ENCODE results near the gene DUSP9.

DUSP9 gene

DNA sequence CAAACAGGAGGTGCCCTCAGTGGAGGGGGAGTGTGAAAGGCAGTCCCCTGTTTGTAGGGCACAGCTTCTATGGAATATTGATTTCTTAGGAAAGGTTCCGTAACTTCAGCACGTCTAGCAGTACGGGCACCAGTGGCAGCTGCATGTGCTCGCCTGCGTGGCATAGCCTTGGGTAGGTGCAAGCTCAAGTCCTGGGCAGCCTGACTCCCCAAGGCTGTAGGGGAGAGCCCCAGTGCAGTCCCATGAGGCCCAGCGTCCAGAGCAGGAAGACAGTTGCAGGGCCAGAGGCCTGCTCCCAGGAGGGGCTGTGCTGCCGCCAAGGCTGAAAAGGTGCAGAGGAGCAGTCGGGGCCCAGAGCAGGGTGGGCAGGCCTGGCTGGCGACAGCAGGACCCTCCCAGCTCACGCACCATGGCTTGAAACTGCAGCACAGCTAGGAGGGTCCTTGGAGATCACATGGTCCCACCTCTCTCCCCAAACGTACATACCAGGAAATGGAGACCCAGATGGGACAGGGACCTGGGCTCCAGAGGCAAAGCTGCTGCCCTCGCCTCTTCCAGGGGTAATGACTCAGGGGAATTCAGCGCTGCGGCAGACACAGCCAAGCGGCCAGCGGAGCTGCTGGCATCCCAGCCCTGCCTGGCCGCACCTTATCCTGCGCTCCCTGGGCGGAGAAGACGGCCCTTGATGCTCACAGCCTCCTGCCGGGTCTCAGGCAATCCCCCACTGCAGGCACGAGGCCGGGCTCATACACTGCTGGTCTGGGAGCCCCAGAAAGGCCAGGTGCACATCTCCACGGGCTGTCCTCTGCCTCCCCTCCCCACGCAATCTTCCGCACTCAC lies 6.0 kb upstream of the DUSP9 start:
- Histone ChIP-seq H3K27me3 (ENCODE audit: control insufficient read depth, low read length) (peaks cover 21% of the 10 kb centered on the region), H3K4me1 (ENCODE audit: control insufficient read depth, low read length) (0 out of 2 replicates have a peak, but pooled peaks cover 2% of the 10 kb centered on the region), H3K9me3 (ENCODE audit: control insufficient read depth, insufficient read depth, low read length) (no peaks in the 10 kb centered on the region)

DNA sequence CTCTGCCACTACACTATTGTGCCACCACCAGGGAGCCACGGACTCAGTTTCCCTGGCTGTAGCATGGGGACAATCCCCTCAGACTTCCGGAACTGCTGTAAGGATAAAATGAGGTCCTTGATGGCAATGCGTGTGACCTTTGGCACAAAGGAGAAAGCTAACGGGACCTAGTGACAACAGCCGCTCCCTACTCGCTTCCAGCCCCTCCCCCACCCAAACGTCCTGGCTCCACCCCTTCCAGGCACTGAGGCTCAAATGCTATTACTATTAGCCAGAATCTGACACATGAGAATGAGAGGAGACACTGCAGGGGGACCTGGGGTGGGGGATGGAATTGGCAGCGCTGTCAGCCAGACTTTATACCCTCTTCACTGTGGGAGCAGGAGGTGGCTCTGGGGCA lies 5.4 kb upstream of the DUSP9 start:
- Histone ChIP-seq H3K79me2 (ENCODE audit: control insufficient read depth, low read length) (no peaks in the 10 kb centered on the region), H4K20me1 (ENCODE audit: control insufficient read depth, insufficient read depth, low read depth, low read length) (no peaks in the 10 kb centered on the region), H3K4me1 (ENCODE audit: control insufficient read depth, low read length) (0 out of 2 replicates have a peak, but pooled peaks cover 2% of the 10 kb centered on the region), H3K9me2 (replicated peaks; ENCODE audit: control insufficient read depth, low read length) (no peaks in the 10 kb centered on the region), H3K27ac (ENCODE audit: low read depth, low read length) (no peak overlapping the region), H3K4me3 (ENCODE audit: low read length) (no peak overlapping the region), H3K36me3 (ENCODE audit: control insufficient read depth, low read length) (no peaks in the 10 kb centered on the region), H3F3A (ENCODE audit: control insufficient read depth, insufficient read depth) (no peaks in the 10 kb centered on the region), H3K27me3 (ENCODE audit: control insufficient read depth, low read length) (peaks cover 27% of the 10 kb centered on the region), H3K4me2 (ENCODE audit: low read length) (no peak overlapping the region; the same call in 1 of the 2 replicates), H3K9me3 (ENCODE audit: control insufficient read depth, insufficient read depth, low read length) (no peaks in the 10 kb centered on the region)
- TF ChIP-seq EZH2phosphoT487 (IDR thresholded peaks at IDR 0.05; ENCODE audit: borderline replicate concordance, low read length) = no peak
- TF ChIP-seq, protein P1, sequence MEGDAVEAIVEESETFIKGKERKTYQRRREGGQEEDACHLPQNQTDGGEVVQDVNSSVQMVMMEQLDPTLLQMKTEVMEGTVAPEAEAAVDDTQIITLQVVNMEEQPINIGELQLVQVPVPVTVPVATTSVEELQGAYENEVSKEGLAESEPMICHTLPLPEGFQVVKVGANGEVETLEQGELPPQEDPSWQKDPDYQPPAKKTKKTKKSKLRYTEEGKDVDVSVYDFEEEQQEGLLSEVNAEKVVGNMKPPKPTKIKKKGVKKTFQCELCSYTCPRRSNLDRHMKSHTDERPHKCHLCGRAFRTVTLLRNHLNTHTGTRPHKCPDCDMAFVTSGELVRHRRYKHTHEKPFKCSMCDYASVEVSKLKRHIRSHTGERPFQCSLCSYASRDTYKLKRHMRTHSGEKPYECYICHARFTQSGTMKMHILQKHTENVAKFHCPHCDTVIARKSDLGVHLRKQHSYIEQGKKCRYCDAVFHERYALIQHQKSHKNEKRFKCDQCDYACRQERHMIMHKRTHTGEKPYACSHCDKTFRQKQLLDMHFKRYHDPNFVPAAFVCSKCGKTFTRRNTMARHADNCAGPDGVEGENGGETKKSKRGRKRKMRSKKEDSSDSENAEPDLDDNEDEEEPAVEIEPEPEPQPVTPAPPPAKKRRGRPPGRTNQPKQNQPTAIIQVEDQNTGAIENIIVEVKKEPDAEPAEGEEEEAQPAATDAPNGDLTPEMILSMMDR (IDR thresholded peaks at IDR 0.05; ENCODE audit: low read depth, low read length, poor library complexity, severe bottlenecking) = no peak

More for the DNA sequence above, 6.0 kb upstream of the DUSP9 start:
- H3K79me2 ChIP-seq (ENCODE audit: control insufficient read depth, low read length) = no peaks in the 10 kb centered on the region
- no peaks in the 10 kb centered on the region for H3K9me2 ChIP-seq (replicated peaks; ENCODE audit: control insufficient read depth, low read length)
- H3K4me3 ChIP-seq (ENCODE audit: low read length) = no peak overlapping the region
- no peaks in the 10 kb centered on the region for H4K20me1 ChIP-seq (ENCODE audit: control insufficient read depth, insufficient read depth, low read depth, low read length)
- H3F3A ChIP-seq (ENCODE audit: control insufficient read depth, insufficient read depth) = no peaks in the 10 kb centered on the region
- no peak overlapping the region for H3K27ac ChIP-seq (ENCODE audit: low read depth, low read length)
- no peak for TF ChIP-seq EZH2phosphoT487 (IDR thresholded peaks at IDR 0.05; ENCODE audit: borderline replicate concordance, low read length)
- TF ChIP-seq, protein P1 (IDR thresholded peaks at IDR 0.05; ENCODE audit: low read depth, low read length, poor library complexity, severe bottlenecking) = no peak
- no peak overlapping the region for H3K4me2 ChIP-seq (ENCODE audit: low read length)
- no peaks in the 10 kb centered on the region for H3K36me3 ChIP-seq (ENCODE audit: control insufficient read depth, low read length)

DNA sequence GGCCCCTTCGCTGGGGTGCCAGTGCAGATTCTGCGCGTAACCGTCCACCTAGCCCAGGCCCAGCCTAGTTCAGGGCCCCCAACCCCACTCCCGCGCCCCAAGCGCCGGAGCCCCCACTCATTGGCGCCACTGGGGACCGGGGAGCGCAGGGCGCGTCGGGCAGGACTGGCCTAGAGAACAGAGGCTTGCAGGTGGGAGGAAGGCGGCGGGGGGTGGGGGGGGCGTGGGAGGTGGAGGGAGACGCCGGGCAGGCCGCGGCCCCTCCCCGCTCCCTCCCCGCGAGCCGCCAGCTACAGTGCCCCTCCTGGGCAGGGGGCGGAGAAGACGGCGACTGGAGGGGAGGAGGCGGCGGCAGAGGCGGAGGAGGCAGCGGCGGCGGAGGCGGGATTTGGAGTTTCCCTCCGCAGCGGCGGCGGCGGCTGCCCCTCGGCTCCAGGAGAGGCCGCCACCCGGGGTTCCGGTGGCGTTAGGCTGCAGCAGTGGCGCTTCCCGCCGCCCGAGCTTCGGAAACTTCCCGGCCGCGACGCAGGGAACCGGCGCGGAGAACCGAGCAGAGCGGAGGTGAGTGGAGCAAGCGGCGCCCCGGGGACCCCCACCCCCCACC lies 4.8 kb upstream of the DUSP9 start:
- no peaks in the 10 kb centered on the region for H4K20me1 ChIP-seq (ENCODE audit: control insufficient read depth, insufficient read depth, low read depth, low read length)
- no peak overlapping the region for H3K4me3 ChIP-seq (ENCODE audit: low read length)
- H3K27ac ChIP-seq (ENCODE audit: low read depth, low read length) = no peak overlapping the region
- peaks cover 28% of the 10 kb centered on the region for H3K27me3 ChIP-seq (ENCODE audit: control insufficient read depth, low read length)
- 0 out of 2 replicates have a peak, but pooled peaks cover 2% of the 10 kb centered on the region for H3K4me1 ChIP-seq (ENCODE audit: control insufficient read depth, low read length)
- no peaks in the 10 kb centered on the region for H3K79me2 ChIP-seq (ENCODE audit: control insufficient read depth, low read length)
- no peaks in the 10 kb centered on the region for H3F3A ChIP-seq (ENCODE audit: control insufficient read depth, insufficient read depth)
- H3K4me2 ChIP-seq (ENCODE audit: low read length) = no peak overlapping the region; the same call in 1 of the 2 replicates
- no peaks in the 10 kb centered on the region for H3K9me2 ChIP-seq (replicated peaks; ENCODE audit: control insufficient read depth, low read length)
- no peaks in the 10 kb centered on the region for H3K36me3 ChIP-seq (ENCODE audit: control insufficient read depth, low read length)
- no peak for TF ChIP-seq EZH2phosphoT487 (IDR thresholded peaks at IDR 0.05; ENCODE audit: borderline replicate concordance, low read length)
- TF ChIP-seq, protein P1 (IDR thresholded peaks at IDR 0.05; ENCODE audit: low read depth, low read length, poor library complexity, severe bottlenecking) = no peak
- no peaks in the 10 kb centered on the region for H3K9me3 ChIP-seq (ENCODE audit: control insufficient read depth, insufficient read depth, low read length)

Measured in DOHH2 (cell line).